Sigmoid colon (tissue), 4 donors: ENCODE measurements around the gene PCYT2.

ENCODE experiments used
- POLR2A ChIP-seq, 2 donors: fragments of 450-650 bp; IDR thresholded peaks; one replicate each; pipeline ENCODE4 v1.6.1; 2016; ENCODE audit warnings: antibody characterized with exemption in 2 of 2, mild to moderate bottlenecking in 2 of 2, moderate library complexity in 2 of 2
- POLR2AphosphoS5 ChIP-seq, 4 donors: sonication (generic); formaldehyde crosslinking; IDR thresholded peaks; one replicate each; pipeline ENCODE4 v1.6.1; 2017; ENCODE audit warnings: antibody characterized with exemption in 4 of 4
- TF ChIP-seq, protein P1 (sequence below), 4 experiments: fragments of 450-650 bp in 3 of 4; fragments of 200-600 bp in 1 of 4; IDR thresholded peaks; one replicate each; pipeline ENCODE4 v1.5.1; 2016 to 2019; ENCODE audit warnings: antibody characterized with exemption in 4 of 4, mild to moderate bottlenecking in 3 of 4, moderate library complexity in 2 of 4

DNA sequence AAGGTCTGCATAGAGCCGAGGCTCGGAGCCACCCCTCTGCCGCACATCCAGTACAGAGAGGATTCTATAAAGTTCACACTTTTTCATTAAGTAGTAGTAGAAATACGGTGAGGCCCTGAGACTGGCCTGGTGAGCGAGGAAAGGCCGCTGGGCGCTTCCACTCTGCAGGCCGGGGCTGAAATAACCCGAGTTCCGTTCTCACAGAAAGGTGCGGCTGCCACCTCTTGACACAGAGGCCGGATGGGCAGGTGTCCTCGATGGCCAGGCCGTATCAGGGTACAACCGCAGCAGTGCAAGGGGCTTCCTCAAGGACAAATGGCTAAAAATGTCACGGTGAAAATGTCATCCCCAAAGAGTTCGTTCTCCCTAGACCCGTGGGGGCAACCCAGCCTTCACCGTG is 770 bp upstream of the PCYT2 start:
- TF ChIP-seq, protein P1, sequence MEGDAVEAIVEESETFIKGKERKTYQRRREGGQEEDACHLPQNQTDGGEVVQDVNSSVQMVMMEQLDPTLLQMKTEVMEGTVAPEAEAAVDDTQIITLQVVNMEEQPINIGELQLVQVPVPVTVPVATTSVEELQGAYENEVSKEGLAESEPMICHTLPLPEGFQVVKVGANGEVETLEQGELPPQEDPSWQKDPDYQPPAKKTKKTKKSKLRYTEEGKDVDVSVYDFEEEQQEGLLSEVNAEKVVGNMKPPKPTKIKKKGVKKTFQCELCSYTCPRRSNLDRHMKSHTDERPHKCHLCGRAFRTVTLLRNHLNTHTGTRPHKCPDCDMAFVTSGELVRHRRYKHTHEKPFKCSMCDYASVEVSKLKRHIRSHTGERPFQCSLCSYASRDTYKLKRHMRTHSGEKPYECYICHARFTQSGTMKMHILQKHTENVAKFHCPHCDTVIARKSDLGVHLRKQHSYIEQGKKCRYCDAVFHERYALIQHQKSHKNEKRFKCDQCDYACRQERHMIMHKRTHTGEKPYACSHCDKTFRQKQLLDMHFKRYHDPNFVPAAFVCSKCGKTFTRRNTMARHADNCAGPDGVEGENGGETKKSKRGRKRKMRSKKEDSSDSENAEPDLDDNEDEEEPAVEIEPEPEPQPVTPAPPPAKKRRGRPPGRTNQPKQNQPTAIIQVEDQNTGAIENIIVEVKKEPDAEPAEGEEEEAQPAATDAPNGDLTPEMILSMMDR (IDR thresholded peaks at IDR 0.05): no peak
- no peak for TF ChIP-seq POLR2AphosphoS5 (IDR thresholded peaks at IDR 0.05)
- TF ChIP-seq POLR2A (IDR thresholded peaks at IDR 0.05): no peak
